ENCODE data around the gene RRP1B.

The RRP1B gene

GRCh38 chr21:43731891-43732711, 72.7 kb downstream of the RRP1B start:
- DNase-seq (ENCODE audit: low read depth): no peak
- no peak overlapping the region for H3K4me3 ChIP-seq (ENCODE audit: low read depth, low read length)
- TF ChIP-seq, protein P1, sequence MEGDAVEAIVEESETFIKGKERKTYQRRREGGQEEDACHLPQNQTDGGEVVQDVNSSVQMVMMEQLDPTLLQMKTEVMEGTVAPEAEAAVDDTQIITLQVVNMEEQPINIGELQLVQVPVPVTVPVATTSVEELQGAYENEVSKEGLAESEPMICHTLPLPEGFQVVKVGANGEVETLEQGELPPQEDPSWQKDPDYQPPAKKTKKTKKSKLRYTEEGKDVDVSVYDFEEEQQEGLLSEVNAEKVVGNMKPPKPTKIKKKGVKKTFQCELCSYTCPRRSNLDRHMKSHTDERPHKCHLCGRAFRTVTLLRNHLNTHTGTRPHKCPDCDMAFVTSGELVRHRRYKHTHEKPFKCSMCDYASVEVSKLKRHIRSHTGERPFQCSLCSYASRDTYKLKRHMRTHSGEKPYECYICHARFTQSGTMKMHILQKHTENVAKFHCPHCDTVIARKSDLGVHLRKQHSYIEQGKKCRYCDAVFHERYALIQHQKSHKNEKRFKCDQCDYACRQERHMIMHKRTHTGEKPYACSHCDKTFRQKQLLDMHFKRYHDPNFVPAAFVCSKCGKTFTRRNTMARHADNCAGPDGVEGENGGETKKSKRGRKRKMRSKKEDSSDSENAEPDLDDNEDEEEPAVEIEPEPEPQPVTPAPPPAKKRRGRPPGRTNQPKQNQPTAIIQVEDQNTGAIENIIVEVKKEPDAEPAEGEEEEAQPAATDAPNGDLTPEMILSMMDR (IDR thresholded peaks at IDR 0.05; ENCODE audit: control insufficient read depth, extremely low read depth, insufficient read depth): no peak

DNA sequence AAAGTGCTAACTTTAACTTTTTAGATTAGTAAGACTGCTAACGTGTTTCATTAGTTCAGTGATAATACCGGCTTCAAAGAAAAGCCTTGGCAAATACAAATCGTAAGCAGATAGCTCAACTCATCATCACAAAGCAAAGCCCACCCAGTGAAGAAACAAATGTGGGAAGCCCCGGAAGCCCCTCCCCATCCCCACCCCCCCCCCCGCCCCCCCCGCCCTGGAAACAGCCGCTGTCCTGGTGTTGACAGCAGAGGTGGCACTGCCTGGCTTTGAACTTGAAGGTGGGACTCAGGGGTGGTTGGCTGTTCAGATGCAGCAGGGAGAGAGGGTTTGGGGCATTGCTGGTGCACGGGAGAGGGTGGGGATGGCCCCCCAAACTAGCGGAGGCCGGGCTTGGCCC, 73.7 kb downstream of the RRP1B start:
- TF ChIP-seq, protein P1 (IDR thresholded peaks at IDR 0.05; ENCODE audit: control insufficient read depth, extremely low read depth, insufficient read depth): no peak
- H3K4me3 ChIP-seq (ENCODE audit: low read depth, low read length): no peak overlapping the region
- no peak for DNase-seq (ENCODE audit: low read depth)

DNA sequence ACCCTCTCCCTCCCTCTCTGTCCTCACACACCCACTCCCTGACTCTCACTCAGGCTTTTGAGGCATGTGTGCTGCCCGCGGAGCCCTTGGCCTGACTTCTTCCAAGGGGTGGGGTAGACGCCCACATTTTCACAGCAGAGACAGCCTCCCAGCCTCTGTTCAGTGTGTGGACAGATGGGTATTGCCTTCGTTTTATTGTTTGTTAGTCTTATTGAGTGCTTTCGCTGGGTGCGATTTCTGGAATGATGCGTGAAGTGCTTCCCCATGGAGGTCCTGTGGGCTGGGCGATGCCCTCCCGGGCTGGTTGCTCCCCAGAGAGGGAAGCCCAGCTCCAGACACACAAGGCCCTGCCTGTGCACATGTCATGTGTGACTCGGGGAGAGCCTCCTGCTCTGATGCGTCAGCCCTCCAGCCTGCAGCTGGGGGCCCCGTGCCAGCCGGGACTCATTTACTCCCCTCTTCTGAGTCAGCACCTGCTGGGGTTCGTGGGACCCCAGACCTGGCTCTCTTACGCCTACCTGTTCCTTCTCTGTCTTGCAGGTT, 74.2 kb downstream of the RRP1B start:
- DNase-seq (ENCODE audit: low read depth): no peak
- TF ChIP-seq, protein P1 (IDR thresholded peaks at IDR 0.05; ENCODE audit: control insufficient read depth, extremely low read depth, insufficient read depth): no peak

DNA sequence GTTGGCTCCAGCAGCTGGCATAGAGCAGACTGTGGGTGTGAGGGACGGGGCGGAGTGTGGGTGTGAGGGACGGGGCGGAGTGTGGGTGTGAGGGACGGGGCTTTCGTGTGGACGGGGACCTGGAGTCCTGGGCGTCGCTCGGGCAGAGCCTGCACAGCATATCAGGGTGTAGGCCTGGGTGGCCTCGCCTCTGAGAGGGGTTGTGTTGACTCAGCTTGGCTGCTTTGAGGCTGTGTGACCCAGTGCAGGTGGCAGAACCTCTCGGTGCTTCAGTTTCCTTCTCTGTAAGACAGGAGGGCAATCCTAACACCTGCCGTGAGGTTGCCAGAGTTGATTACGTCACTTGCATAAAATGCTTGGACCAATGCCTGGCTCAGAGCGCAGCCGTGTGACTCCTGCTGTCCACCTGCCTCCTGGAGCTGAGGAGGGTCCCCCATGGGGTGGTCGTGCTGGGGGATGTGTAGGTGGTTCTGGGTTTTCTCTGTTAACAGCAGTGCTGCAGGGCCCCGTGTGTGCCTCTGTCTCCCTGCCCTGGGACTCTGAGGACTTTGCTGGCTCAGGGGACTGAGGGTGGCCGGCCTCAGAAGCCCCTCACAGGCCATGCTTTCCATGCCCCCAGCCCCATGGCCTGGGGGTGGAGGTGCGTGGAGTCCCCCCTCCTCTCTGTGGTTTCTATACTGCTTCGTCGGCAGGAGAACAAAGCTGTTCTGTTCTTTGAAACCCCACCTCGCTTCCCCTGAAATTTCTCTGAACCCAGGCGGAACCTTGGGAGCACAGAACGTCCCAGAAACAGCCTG, 75.0 kb downstream of the RRP1B start:
- no peak for DNase-seq (ENCODE audit: low read depth)
- TF ChIP-seq, protein P1 (IDR thresholded peaks at IDR 0.05; ENCODE audit: control insufficient read depth, extremely low read depth, insufficient read depth): no peak
- H3K4me3 ChIP-seq (ENCODE audit: low read depth, low read length): no peak overlapping the region

More for the DNA sequence above, 74.2 kb downstream of the RRP1B start:
- no peak overlapping the region for H3K4me3 ChIP-seq (ENCODE audit: low read depth, low read length)

GRCh38 chr21:43734928-43735229, 75.5 kb downstream of the RRP1B start:
- DNase-seq (ENCODE audit: low read depth): no peak
- H3K4me3 ChIP-seq (ENCODE audit: low read depth, low read length): no peak overlapping the region
- TF ChIP-seq, protein P1 (IDR thresholded peaks at IDR 0.05; ENCODE audit: control insufficient read depth, extremely low read depth, insufficient read depth): no peak

DNA sequence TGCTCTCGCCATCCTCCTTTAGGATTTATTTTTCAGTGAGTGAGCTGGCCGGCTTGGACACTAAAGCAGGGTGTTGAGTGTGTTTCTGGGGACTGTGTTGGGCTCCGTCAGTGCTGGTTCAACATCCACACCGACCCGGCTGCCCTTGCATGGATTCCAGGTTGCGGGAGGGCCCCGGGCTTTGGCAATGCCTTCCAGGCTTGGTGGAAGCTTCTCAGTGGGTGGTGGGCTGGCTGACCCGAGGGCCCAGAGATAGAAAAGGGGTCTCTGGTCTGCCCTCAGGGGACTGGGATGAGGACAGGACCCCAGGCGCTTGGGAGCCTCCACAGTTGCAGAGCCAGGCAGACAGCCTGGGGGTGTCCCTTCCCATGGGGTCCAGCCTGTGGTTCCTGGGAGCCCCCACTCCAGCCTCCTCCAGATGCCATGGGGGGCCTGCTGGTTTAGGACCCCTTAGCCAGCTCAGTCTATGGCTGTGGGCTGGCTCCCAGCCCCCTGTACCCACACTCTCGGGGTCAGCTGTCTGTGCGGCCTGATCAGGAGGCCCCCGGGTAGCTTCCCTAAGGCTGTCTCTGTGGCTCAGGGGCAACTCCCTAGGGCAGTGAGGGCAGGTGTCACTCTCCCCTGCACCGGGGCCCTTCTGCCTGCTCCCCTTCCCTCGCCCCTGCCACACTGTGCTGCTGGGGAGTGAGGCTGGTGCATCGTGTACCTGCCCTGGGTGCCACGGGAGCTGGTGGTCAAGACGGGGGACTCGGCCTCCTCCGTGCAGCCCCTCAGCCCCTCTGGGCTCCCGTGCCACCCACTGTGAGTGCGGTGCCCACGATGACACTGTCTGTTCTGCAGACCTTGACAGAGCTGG, 76.1 kb downstream of the RRP1B start:
- TF ChIP-seq, protein P1 (IDR thresholded peaks at IDR 0.05; ENCODE audit: control insufficient read depth, extremely low read depth, insufficient read depth): no peak
- H3K4me3 ChIP-seq (ENCODE audit: low read depth, low read length): no peak overlapping the region

More for the DNA sequence above, 76.1 kb downstream of the RRP1B start:
- no peak for DNase-seq (ENCODE audit: low read depth)
